Fibroblast of skin of abdomen (primary cell): ENCODE measurements around the gene NRN1.

Experiments
- DNase-seq: peaks from one replicate; pipeline ENCODE4 v3.0.0-alpha.2; 2013

NRN1 gene

DNA sequence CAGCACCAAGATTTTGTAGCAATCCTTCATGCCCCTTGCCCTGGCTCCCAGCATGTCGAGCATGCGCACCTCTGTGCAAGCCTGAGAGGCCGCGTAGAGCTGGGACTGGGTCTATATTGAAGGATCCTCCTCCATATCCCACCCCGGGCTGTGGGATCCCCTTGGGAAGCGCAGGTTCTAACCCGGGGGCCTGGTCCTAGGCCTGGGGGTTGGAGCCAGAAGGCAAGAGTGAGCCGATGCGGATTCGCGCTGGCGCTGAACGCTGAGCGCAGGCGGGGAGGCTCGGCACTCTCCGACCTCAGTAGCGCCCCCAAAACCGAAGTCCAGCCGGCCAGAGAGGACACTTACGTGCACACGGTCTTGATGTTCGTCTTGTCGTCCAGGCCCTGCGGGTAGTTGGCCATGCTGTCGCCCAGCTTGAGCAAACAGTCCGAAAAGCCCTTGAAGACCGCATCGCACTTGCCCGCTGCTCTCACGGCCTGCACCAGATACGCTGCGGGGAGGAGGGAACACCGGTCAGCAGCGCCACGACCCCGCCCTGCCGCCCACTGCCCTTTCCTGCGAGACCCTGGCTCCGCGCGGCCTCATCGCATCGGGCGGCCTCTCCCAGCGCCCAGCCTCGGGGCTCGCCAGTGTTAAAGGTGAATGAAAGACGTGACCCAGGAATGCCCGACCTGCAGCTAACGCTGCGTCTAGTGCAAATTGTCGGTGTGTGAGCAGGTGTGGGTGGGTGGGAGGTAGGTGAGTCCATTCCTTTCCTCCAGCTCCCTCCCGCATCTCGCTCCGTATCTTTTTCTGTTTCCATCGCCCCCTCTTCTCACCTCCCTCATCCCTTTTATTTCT lies 4.5 kb downstream of the NRN1 start:
- no peak for DNase-seq

- DNase-seq = no peak
These were observed 5.3 kb downstream of the NRN1 start for GRCh38 chr6:6001443-6001842.

DNA sequence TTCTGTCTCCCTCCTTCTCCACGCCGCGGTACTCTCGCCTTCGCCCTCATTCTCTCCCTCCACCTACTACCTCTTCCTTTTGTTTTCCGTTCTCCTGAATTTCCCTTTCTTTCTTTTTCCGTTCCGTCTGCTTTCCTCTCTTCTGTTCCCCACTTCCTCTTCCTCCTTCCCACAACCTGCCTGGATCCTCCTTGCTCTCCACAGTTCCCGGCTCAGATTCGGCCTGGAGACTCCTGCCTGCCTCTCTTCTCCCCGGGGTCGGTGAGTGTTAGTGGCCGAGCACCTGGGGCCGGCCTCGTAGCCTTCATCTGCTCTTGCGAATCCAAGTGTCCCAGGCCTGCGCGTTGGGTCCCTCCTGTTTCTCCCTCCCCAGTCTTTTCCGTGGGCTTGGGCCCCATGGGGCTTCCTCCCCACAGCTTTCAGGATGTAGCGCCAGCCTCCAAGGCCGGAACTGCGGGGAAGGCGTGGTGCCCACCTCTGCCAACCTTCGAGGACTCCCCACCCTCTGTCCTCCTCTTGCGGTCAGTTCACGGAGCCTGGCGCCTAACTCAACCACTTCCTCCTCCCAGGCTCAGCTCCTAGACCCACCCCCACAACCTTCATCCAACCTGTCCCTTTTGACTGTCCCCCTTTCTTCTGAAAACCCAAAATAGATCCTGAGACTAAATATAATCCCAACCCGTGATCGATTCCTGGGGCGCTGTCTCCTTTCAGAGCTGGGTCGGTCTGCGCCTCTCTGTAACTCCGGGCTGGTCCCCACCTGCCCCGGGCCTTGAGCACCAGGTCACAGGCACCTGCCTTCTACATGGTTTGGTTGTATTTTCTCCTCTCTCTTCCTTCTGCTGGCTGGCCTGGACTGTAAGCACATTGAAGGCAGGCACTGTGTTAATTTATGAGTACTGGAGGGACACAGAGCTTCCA lies 6.8 kb downstream of the NRN1 start:
- DNase-seq = no peak

DNA sequence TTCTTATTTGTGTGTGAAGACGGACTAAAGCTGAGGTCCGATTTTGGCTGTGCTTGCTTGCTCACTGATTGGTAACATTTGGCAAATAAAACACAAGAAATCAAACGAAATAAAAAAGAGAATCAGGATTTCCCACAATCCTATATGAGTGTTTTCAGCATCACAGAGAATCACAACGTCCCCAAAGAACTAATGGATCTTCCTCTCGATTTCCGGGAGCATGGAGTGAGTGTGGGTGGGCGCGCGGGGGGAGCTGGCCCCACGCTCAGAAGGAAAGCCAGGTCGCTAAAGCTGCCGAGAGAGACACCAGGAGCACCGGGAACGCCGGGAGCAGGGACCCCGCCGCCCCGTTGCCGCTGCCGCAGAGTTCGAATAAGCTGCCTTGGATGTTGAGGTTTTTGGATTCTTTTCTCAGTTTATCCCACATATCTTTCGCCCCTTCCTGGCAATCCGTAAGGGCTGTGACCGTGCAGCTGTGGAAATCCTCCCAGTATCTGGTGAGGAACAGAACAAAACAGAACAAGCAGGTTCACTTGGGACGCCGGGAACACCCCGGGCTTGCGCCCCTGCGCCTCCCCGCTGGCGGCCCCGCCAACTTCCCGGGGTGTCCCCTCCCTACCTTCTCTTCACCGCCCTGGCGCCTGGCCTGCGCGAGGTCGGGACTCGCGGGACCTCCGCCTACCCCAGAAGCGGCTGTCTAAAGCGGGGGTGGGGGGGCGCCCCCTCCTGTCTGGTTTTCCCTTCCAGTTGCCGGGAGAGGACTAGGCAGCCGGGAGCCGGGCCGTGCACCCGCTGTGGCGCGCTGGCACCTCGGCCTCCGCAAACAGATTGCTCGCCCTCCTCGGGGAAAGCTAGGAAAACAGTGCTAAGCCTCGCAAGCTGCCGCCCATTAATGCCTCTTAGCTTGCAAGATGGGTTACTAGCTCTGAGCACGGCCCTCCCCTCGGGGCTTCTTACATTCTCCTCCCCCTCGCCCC lies 7.7 kb downstream of the NRN1 start:
- DNase-seq = peak; percentile 57

DNA sequence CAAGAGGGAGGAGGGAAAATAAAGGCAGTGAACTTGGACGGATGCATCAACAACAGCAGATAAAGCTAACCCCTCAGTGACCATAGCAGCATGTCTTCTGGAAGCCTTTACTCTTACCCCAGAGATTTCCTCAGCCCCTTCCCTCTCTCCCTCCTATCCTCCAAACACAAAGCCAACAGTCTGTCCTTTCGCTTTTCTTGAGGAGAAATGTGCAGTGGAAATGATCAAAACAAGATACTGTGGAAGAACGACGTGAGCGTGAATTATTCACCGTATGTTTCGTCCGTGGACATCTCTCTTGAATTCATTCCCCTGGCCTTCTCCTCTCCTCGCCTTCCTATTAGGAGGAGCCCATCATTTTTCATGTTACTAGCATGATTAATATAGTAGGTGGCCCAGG lies 8.5 kb downstream of the NRN1 start:
- no peak for DNase-seq

DNA sequence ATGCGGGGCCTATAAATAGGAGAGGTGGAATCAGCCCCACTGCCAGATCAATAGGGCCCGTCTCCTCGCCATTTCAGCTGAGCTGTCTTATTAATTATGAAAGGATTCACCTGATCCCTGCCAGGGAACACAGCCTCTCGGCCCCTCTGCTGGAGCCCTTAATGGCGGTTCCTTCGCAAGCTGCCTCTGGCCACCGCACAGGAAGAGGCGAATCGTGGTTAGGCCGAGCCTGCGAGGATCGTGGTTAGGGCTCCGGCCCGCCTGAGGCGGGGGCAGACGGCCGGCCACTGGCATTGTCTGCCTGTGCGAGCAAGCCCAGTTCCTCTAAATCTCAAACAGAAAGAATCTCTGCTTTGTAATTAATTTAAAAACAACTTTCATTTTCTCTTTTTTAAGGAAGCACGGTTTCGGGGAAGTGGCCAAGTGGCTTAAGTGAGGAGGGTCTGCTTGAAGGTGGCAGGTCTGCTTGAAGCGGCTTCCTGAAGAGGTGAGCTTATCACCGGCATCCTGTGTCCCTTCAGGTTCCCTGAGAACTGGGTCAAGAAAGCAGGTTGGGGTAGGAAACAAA lies 9.2 kb downstream of the NRN1 start:
- peak; percentile 16 for DNase-seq

DNA sequence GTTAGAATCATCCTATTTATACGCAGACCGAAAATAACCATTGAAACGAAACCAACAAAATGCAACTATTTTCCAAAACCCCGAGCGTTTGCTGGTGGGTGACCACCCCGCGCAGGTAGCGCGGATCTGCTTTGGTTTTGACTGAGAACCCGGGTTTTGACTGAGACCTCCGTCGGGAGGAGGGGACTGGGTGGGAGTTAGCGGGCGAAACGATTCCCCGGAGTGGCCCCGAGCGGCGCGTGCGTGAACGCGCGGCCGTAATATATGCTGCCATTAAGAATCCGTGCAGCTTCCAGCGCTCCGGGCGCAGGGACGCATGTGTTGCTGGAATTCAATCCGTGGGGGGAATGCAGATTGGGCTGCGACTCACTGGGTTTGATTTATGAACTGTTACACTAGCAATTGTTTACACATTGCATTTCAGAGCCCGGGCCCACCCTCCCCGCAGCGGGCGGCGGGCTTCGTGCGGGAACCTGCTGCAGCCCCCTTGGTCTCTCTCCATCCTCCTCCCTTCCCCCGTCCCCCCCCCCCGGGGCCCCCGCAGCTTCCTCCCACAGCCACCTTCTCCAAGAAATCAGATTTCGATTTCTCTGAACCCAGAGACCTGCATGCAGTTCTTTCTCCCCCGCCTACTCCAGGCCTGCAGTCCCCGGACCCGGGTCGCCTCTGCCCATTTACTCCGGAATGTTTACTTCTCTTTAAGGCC lies 9.9 kb downstream of the NRN1 start:
- peak; percentile 86 for DNase-seq

DNA sequence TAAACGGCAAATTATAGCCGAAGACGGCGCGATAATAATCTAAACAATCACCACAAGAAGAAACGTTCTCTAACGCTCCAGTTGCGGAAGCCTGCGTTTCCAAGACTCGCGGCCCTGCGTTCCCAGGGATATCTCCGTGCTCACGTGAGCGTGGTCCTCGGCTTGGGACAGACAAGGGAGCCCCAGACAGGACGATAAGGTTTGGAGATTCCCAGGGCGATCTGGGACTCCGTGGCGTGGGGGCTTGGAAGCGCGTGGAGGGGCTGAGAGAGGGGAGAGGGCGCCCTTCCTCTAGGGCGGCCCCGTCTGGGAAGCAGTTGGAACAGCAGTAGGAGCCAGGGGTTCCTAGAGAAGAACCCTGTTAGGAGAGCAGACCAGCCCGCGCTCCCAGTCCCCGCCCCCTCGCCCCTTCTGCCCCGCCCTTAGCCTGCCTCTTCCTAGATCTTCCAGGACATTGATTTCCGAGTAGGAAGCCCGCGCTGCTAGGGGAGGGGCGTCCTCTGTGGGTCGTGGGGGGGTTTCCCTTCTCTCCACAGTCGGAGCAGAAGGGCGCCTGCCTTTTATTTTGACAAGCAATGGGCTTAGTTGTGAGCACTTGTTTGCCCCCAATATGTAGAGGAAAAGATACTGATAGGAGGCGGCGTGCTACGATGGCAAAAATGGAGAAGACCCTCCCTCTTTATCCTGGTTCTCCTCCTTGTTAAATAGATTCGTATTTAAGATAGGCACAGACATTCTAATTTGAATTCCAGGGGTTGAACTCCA lies 10.6 kb downstream of the NRN1 start:
- peak; percentile 90 for DNase-seq

- DNase-seq = no peak
These were observed 11.1 kb downstream of the NRN1 start for GRCh38 chr6:5995658-5995948.

- DNase-seq = no peak
These were observed 11.6 kb downstream of the NRN1 start for GRCh38 chr6:5994999-5995657.

- DNase-seq = no peak
These were observed 12.3 kb downstream of the NRN1 start for GRCh38 chr6:5994234-5994998.

DNA sequence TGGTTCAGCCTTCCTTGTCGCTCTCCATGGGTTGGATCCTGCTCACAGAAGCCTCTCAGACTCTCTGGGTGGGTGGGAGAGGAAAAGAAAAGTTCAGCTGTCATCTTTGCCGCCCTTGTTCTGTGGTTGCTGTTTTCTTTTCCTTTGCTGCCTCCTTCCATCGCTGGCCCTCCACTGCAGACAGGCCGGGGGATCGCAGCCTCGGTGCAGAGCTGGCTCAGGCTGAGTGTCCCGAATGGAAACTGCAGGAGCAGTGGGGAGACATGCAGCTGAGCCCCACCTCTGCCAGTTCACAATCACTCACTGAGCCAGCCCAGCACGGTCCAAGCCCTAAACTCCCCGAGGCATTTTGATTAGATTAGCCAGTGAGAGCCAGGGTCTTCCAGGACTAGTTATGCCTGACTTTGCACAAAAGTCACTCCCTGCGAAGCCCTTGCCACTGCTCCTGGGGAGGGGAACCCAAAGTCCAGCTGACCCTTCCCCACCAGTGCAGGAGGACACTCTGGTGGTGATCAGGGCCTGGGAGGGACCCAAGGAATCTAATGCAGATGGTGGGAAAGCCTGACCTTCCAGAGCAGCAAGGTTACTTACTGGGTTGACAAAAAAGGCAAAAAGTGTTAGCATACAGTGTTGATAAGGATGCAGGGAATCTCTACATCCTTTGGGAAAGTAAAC lies 14.0 kb downstream of the NRN1 start:
- no peak for DNase-seq

DNA sequence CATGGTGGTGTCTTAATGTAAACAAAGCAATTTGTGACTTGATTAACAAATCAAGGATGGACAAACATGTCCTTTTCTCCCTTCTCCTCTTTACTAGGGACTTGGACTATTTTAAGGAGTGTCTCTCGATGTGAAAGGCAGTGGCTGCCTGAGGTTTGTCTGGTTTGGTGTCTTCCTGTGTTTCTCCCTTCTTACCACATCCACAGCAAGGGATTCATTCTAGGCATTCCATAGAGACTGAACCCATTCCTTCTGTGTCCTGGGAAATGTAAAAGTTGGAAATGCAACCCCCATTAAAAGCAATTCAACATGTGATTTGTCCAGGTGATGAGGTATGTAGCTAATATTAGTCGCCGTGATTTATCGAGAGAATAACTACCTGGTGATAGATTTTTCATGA lies 15.9 kb downstream of the NRN1 start:
- peak; percentile 75 for DNase-seq

GRCh38 chr6:5989141-5989723 lies 17.5 kb downstream of the NRN1 start:
- peak; percentile 84 for DNase-seq

DNA sequence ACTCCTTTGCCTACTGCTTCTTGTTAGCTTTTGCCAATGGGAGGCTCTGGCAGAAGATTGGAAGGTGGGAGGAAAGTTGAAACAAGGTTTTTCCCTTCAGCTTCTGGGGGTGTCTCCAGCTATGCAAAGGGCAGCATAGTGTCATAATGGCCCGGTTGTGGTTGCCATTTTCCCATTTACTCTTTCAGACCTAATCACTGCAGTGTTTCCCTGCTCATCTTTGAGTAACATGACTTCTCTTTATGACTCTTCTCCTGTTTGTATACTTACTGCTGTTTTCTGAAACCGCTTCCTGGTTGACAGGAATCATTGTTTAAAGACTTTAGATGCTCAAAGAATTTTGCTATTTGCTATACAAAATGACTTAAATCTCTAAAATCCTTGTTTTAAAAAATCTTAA lies 19.9 kb downstream of the NRN1 start:
- DNase-seq = no peak

DNA sequence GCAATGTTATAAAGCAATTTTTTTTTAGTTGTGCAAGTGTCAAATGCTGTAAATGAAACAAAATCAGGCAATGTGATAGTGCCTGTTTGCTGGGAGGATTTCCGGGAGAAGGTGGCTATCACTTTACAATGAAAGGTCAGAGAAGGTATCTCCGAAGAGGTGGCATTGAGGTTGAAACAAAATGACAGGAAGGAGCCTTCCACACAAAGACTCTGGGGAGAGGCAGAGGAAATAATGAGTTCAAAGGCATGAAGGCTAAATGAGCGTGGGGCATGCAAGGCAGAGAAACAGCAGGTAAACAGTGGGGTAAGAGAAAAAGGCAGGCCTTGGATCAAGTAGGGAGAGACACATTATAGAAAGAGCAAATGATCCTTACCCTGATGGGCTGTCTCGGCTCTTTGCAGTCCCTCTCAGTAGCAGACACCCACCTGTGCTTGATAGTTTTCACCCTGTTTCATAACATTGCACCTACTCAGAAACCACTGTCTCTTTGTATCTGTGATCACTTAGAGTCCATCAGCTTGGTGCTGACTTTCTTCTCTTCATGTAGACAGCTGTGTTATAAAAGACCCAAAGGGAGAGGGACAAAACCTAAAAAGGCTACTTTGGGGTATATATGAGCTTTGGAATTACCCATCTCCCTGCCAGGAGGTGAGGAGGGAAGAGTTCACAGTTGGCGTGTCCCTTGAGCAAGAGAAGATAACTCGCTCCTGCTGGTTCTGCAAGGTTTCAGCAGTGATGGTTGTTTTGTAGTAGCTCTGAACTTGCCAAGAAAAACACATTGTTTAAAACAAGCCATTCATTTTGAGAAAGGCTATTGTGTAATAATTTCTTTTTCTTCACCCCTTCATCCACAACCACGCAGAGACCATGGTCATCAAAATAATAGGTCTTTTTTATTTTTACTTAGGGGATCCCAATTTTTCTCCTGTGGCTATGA lies 22.3 kb downstream of the NRN1 start:
- no peak for DNase-seq
